HG02943 (cell line): Measurements from ENCODE around the gene CDC42EP2.

Source experiments
- ATAC-seq: cut with Tn5 transposase; IDR thresholded peaks from one replicate; pipeline ENCODE4 v1.9.1; 2021; ENCODE audit warnings: mild to moderate bottlenecking, low read depth, moderate library complexity; ENCODE audit not compliant: unreplicated experiment

The CDC42EP2 gene, protein sequence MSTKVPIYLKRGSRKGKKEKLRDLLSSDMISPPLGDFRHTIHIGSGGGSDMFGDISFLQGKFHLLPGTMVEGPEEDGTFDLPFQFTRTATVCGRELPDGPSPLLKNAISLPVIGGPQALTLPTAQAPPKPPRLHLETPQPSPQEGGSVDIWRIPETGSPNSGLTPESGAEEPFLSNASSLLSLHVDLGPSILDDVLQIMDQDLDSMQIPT

DNA sequence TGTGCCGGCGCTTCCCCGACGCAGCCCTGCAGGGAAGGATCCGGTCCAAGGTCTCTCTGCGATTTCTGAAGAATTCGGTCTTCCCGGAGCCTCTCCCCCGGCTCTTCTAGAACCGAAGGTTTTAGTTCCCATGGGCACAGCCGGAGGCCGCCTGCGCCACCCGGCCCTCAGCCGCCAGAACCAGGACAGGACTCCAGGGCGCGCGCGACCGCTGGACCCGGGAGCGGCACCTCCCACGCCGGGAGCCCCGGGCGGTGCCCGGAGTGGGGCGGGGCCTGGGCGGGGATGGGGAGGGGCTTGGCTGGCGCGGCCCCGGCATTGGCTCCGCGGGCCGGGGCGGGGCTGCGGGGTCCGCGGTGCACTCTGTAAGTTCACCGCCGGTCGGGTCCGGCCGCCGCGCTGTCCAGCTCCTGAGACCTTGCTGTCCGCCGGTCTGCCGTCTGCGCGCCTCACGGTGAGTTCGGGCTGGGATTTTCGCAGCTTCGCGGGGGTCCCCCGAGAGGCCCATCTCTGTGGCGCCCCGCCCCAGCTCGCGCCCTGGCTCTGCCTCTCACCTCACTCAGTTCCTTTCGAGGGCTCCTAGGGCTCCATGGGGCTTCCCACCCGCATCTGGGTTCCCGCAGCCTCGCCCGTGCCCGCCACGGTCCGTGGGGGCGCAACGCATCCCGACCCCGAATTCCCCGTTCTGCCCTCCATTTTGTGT is at the start of gene CDC42EP2:
TSS of gene CDC42EP2 (plus strand) at position 366 of the 703 bp plus-strand sequence. CDS start 6,033 bp downstream, outside the sequence.
- peak; percentile 67 for ATAC-seq

DNA sequence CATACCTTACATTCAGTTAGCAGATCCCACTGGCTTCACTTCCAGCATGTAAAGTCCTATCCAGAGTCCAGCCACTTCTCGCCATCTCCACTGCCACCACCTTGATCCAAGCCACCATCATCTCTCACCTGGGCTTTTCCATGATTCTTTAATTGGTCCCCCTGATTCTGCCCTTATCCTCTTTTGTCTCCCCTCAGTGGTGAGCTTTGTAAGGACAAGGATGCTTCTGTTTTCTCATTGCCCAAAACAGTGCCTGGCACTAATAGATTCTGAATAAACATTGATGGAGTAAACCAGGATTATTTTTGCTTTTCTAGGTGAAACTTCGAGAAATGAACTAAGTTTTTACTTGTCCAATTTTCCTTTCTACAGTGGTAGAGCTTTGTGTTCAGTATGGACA is 48.5 kb upstream of the CDC42EP2 start:
- ATAC-seq: no peak

DNA sequence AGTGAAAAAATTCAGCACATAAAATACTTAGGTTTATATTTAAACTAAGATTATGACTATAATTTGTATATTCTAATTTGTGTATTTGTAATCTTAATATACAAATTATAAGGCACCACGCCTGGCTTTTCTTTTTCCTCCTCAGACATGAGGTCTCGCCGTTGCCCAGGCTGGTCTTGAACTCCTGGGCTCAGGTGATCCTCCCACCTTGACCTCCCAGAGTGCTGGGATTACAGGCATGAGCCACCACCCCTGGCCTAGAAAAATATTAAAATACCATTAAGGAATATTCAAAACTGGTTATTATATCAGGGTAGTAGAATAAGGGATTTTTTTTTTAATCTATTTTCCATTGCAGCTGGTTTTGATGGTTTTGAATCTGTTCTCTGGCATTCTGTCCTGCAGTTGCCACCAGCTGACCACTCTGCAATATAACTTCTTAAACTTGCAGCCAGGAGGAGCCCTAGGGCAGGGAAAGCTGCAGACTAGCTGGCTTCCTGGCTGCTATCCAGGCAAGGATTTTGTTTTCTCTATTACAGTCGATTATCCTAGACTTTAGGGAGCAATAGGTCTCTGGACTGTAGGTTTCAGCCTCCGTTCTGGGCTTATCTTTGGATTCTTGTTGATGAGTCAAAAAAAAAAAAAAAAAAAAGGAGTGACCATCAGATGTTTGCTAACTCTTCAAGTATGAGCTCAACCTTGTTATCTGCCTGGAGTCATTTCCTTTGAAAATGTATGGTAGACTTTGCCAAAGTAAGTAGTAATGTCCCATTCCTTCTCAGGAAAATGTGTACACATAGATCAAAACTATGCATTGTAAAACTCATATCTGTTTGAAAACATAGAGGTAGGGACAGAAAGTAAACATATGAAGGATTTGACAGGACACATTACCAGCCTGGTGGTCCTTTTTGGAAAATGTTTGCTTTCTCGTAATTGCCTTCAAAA is 39.7 kb upstream of the CDC42EP2 start:
- no peak for ATAC-seq

DNA sequence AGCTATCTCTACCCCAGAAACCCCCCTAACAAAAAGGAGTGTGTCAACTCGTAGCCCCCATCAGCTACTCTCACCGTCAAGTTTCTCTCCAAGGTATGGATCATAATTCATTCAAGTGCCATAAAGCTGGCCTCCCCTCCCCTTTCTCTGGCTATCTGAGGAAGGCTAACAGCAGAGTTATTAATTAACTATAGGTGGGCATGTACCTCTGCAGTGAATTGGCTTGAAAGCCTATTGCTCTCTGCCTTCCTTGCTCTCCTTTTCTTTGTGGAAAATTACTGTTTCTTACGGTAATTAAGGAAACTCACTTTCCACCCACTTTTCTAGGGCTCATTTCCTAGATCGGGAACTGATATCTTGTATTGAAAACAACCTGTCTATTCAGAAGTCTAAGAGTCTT is 38.8 kb upstream of the CDC42EP2 start:
- ATAC-seq: no peak

DNA sequence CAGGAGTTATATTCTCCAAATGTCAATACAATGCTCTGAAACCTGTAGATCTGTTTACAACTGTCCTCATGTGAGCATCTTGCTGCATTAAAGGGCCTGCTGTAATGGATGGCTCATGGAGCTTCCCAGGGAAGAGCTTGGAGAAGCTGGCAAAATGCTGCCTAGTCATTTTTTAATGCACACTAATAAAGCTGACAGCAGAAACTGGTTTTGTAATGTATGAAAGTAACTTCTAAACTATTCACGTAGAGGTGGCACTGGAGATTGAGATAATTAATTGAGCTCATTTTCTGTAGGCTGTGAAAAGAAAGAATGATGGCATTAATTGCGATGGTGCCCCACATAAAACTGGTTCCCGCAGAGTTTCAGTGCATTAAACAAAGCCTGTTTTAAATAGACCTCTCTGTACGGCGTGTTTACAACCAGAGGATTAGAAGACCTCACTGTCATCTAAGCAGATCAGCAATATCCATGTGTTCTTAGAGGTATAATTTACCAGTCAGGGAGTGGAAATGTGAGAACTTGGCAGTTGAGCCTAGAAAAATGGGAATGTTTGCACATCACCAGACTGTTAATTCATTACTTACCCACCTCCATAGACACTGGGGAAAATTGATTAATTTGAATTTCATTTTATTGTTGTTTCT is 36.9 kb upstream of the CDC42EP2 start:
- no peak for ATAC-seq

DNA sequence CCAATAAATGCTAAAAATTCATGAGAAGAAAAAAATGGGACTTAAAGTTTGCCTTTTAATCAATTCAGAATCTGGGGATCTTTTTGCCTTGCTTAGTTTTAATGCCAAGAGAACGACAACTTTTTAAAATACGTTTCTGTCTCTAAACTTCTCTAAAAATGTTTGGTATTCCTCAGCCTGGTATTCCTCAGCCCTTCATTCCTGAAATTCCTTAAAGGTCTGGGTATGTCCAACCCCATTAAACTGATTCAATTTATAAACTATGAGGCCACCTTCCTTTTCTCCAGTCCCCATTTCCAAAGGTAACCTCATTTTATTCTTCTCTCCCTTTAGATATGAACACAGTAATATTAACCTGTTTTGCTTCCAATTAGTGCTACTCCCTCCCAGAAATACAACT is 36.3 kb upstream of the CDC42EP2 start:
- ATAC-seq: no peak

DNA sequence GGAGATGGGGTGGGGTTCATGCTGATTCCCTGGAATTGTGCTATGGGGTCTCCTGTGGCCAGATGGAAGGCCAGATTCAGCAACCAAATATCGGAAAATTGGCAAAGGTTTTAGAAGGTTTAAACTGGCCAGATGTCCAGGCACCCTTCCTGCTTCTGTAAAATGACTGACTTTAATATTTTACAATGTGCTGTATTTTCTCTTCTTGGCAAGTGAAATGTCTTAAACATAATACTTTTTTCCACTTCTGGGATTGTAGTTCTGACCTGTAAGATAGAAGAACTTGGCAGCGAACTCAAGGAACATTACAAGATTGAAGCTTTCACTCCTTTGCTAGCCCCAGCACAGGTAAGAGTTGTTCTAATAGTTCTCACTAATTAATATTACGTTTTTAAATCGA is 35.4 kb upstream of the CDC42EP2 start:
- no peak for ATAC-seq

DNA sequence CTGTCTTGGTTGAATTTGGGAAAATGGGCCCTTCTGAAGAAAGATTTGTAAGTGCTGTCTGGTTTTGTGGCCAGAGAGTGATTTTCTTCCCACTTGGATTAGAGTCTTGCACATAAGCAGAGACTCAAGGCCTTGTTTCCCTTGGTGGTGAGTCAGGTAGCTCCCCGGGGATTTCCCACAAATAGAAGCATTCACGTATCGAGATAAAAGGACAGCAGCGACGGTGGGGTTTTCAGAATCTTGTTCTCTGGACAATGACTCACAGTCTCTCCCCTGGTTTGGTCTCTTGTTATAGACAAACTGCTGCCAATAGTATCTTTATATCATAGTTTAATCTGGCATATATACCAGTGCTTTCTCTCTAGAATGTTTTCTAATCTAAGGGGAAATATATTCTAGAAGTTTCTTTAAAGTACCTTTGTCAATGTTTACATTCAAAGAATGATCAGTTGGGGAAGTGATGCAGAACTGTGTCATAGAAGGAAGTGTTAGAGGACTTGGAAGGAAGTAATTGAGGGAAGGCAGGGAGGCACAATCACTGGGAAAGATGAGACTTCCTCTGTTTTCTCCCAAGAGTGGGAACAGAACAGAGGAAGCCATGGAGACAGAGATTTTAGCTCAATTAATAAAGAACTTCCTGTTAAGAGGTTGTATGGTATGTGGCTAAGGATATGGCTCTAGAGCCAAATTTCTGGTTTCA is 34.8 kb upstream of the CDC42EP2 start:
- ATAC-seq: no peak

DNA sequence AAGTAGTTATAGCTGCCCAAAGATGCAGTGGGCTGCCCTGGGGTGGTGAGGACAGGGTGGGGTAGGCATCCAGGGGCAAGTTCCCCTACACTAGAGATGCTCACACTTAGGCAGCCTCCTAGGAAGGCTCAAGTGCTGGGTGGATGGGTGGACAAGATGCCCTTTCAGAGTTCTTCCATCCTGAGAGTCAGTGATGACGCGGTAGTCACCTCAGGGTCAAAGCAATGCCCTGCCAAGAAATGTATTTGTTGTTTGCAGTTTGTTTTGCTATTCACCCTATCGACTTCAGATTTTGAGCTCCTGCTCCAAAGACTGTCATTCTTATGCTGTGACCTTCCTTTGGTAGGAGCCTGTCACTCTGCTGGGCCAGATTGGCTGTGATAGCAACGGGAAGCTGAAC is 34.0 kb upstream of the CDC42EP2 start:
- no peak for ATAC-seq

DNA sequence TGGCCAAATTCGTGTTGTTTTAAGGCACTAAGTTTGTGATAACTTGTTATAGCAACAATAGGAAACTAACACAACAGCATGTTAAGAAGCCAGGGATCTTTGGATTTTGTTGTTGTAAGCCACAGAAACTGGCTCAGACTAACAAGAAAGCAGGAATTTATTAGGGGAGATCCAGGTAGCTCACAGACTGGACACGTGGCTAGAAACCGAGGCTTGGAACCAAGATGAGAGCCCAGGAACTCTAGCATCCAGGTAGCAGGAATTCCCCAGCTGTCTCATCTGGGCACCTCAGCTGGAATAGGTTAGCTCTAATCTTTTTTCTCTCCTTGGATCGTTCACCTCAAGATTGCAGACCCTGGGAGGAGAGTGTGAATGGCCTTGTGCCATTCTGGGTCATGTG is 28.0 kb upstream of the CDC42EP2 start:
- no peak for ATAC-seq

DNA sequence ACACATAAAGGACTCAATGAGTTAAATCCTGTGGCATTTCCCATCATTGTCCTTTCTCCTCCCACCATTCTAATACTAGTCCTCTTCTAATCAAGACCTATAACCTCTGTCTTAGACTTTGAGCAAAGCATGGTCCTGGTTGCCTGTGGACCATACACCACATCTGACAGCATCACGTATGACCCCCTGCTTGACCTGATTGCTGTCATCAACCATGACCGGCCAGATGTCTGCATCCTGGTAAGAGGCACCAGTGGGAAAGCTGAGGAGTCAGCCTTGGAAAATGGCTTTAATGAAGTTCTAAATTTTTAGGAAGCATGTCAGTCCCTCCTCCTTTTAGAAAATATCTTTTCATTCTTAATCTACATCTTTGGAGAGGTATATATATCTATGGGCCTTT is 27.1 kb upstream of the CDC42EP2 start:
- no peak for ATAC-seq

DNA sequence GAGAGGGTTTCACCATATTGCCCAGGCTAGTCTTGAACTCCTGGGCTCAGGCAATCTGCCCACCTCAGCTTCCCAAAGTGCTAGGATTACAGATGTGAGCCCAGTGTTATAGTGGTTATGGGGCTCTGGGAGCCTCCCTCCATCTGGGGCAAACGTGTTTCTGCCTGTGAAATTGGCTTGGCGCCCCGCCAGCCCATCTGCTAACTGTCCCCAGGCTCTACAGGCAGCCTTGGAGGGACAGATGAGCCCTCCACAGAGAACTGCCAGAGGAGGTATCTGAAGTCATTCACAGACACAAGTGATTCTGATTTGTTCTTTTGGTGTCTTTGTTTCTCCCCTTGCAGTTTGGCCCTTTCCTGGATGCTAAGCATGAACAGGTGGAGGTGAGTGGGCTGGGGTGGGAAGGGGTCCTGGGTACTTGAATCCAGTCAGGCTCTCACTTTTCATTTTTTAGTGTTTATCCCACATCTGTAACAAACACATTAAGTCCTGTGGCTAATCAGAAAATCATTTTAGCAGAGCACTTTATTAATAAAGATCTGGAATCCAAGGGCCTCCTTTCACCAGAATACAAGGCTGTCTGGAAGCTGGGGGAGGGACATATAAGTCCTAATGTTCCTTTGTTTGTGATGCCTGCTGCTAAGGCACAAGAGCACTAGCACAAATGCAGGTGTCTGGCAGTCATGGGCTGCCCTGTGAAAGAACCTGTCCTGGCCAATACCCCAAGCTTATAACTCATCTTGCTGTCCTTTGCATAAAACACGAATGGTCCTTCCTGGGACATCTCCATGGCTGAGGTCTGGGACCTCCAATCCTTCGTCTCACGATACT is 25.7 kb upstream of the CDC42EP2 start:
- ATAC-seq: no peak

DNA sequence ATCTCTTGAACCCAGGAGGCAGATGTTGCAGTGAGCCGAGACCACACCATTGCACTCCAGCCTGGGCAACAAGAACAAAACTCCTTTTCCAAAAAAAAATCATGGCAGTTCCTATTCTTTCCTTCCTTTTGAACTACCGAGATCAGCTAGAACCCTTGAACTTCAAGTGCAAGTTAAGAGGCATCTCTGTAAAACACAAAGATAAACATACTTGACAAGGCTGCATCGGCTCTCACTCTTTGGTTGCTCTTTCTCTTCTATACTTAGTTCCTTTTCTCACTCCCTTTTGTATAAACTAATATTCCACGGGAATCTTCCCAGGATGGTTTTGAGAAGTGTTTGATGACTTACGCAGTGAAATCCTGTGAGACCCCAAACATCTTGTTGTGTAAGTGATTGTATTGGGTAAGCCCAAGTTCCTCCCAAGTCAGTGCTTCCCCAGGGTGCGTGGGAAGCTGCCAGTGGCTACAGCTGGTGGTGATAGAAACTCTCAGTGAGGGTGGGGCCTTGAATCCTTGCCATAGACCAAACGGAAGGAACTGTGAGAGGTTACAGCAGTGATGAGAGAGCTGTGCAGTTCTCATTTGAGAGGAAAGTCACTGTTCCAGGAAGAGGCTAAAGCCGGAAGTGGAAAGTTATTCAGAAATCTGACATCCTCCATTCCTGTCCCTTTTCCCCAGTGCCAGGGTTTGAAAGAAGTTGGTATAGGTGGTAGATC is 24.1 kb upstream of the CDC42EP2 start:
- no peak for ATAC-seq

DNA sequence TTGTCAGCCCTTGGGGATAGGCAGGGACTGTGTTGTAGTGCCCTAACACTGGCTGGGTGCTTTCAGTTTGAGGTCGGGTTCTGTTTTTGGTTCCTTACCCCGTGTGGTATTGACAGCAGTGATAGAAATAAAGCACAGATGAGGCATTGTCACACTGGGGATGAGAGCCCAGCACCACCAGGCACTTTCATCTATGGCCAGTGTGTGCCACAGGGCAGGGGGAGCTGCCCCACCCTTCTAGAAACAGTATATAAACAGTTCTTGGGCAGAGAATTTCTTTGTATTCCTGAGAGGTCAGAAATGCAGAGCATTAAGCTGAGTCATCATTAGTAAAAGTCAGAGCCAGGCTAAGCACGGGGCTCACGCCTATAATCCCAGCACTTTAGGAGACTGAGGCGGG is 23.1 kb upstream of the CDC42EP2 start:
- ATAC-seq: no peak

DNA sequence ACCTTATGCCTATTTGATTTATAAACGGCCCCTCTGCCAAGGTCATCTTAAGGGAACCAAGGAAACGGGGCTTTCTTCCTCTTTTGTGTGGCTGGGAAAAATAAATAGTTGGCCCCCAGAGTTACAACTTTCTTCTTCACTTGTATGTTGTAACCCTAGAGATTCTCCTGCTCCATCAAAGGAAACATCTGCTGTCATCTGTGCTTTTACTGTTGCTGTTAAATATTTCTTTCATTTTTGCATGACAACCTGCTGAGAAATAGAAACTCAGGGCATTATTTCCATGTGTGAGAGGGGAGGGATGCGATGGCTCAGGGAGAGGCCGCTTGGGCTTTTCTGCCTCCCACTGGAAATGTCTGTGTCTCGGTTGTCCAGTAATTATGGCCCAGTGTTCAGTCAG is 21.8 kb upstream of the CDC42EP2 start:
- no peak for ATAC-seq

DNA sequence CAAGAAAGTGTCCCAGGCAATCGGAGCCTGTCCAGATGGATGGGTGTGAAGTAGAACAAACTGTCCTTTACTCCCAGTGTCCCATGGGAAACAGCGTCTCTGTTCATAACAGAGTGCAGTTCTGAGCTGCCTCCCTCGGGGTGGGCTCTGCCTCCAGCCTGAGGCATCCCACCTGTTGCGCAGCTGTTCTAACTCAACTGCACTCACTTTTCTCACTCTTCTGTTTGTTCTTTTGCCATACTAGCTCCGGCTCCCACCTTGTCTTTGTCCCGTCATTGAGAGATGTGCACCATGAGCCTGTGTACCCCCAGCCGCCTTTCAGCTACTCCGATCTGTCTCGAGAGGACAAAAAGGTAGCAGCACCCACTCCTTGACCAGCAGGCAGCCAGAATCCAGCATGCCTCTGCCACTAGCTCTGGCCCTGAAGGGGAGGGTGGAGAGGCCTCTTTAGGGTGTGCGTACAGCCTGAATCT is 20.7 kb upstream of the CDC42EP2 start:
- no peak for ATAC-seq

DNA sequence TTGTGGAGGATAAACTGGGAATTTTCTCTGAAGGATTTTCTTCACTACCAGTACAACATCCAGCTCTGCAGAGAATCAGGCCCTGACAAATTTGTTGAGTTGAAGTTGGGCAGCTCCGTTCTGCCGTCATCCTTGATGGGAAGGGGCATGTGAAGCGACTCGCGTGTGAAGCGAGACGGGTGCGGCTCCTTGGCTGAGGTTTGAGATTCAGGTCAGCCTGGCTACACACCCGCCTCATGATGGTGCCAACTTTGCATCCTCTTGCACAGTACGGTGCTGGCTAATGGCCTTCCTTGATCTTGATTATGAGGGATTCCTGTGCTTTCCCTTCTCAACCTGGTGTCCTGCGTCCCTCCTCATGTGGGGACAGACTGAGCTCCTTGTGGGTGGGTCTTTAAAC is 19.7 kb upstream of the CDC42EP2 start:
- ATAC-seq: no peak

DNA sequence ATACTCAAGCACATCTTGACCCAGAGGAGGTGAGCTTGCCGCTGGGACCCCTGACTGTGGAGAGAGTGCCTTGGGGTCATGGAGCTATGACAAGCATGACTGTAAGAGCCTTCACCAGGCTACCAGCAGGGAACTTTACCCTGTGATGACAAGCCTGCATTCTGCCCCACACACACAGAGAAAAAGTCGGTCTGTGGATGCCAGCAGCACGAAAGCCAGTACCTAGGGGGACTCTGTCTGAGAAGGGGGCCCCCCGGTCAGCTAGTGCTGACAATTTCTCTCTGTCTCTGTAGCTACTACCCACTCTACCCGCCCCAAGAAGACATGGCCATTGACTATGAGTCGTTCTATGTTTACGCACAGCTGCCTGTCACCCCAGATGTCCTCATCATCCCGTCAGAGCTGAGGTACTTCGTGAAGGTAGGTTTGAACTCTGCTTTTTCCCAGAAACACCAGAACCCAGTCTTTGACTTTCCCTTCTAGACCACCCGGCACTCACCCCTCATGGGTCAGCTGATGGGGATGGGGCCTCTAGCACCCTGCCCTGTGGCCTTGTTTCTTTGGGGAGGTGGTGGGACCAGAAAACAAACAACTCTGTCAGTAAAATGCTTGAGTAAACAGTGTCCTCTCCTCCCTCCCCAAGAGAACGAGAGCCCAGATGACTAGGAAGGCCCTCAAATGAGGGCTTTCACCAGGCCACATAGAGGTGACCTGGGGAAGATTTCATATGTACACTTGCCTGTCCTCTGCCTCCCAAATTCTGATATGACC is 18.9 kb upstream of the CDC42EP2 start:
- ATAC-seq: no peak
